Liver (tissue), 9 donors: ENCODE data around the gene PTK6. TPM values are rescaled to one million over a fixed set of nuclear protein-coding genes. Genes with fewer than 3 reads are reported as not detected.

Experiments used
- DNase-seq: peaks from one replicate; pipeline ENCODE4 v3.0.0-alpha.2; 2017; ENCODE audit warnings: low spot score
- H3K27ac ChIP-seq, 2 donors: one replicate each; pipeline ENCODE4 v1.7.0; 2013; ENCODE audit warnings: inconsistent platforms in 2 of 2, low read length in 2 of 2, control low read depth in 1 of 2, low read depth in 1 of 2, mild to moderate bottlenecking in 1 of 2
- H3K27me3 ChIP-seq, 4 donors: one replicate each; pipeline versions ENCODE4 v1.6.1 to v1.7.0; 2013; ENCODE audit warnings: low read length in 3 of 4, inconsistent platforms in 1 of 4, mild to moderate bottlenecking in 1 of 4, moderate library complexity in 1 of 4; ENCODE audit not compliant: control insufficient read depth in 4 of 4, insufficient read depth in 4 of 4
- H3K36me3 ChIP-seq, 4 donors: one replicate each; pipeline versions ENCODE4 v1.6.1 to v1.7.0; 2013; ENCODE audit warnings: low read length in 3 of 4, mild to moderate bottlenecking in 3 of 4, low read depth in 1 of 4, moderate library complexity in 1 of 4; ENCODE audit not compliant: control insufficient read depth in 4 of 4, insufficient read depth in 3 of 4
- H3K4me1 ChIP-seq, 4 donors: one replicate each; pipeline versions ENCODE4 v1.6.1 to v1.7.0; 2013; ENCODE audit warnings: low read length in 3 of 4, mild to moderate bottlenecking in 3 of 4, moderate library complexity in 1 of 4; ENCODE audit not compliant: control insufficient read depth in 4 of 4, insufficient read depth in 4 of 4
- H3K4me3 ChIP-seq, 3 donors: one replicate each; pipeline versions ENCODE4 v1.6.1 to v1.7.0; 2013; ENCODE audit warnings: low read length in 3 of 3, control low read depth in 1 of 3, low read depth in 1 of 3, mild to moderate bottlenecking in 1 of 3
- H3K9ac ChIP-seq, 2 donors: one replicate each; pipeline ENCODE4 v1.7.0; 2013; ENCODE audit warnings: low read length in 2 of 2, mild to moderate bottlenecking in 2 of 2, moderate library complexity in 2 of 2, control low read depth in 1 of 2, low read depth in 1 of 2
- H3K9me3 ChIP-seq, 4 donors: one replicate each; pipeline versions ENCODE4 v1.6.1 to v1.7.0; 2013; ENCODE audit warnings: low read length in 3 of 4; ENCODE audit not compliant: control insufficient read depth in 4 of 4
- EGR1 ChIP-seq, 2 donors: IDR thresholded peaks; 2 replicates each; pipeline ENCODE4 v1.6.1; 2016 to 2018; ENCODE audit warnings: antibody characterized with exemption in 2 of 2, low read depth in 2 of 2
- FOXA1 ChIP-seq: IDR thresholded peaks from 2 replicates; pipeline ENCODE4 v1.6.1; 2016; ENCODE audit warnings: antibody characterized with exemption
- FOXA2 ChIP-seq: IDR thresholded peaks from 2 replicates; pipeline ENCODE4 v1.6.1; 2016; ENCODE audit warnings: antibody characterized with exemption
- GABPA ChIP-seq, 2 donors: IDR thresholded peaks in 1 of 2; conservative IDR thresholded peaks in 1 of 2; 2 replicates each; pipeline ENCODE4 v1.6.1; 2016; ENCODE audit warnings: antibody characterized with exemption in 2 of 2, mild to moderate bottlenecking in 1 of 2, moderate library complexity in 1 of 2
- HNF4A ChIP-seq, 2 donors: conservative IDR thresholded peaks; 2 replicates each; pipeline ENCODE4 v1.6.1; 2016; ENCODE audit warnings: antibody characterized with exemption in 2 of 2, mild to moderate bottlenecking in 2 of 2
- HNF4G ChIP-seq: IDR thresholded peaks from 2 replicates; pipeline ENCODE4 v1.6.1; 2016; ENCODE audit warnings: antibody characterized with exemption
- JUND ChIP-seq, 2 donors: IDR thresholded peaks; 2 replicates each; pipeline ENCODE4 v1.6.1; 2016; ENCODE audit warnings: antibody characterized with exemption in 2 of 2
- NR2F2 ChIP-seq: IDR thresholded peaks from 2 replicates; pipeline ENCODE4 v1.6.1; 2016; ENCODE audit warnings: antibody characterized with exemption
- RXRA ChIP-seq, 2 donors: IDR thresholded peaks; 2 replicates each; pipeline ENCODE4 v1.6.1; 2017 to 2018; ENCODE audit warnings: antibody characterized with exemption in 2 of 2, mild to moderate bottlenecking in 1 of 2
- SP1 ChIP-seq: IDR thresholded peaks from 2 replicates; pipeline ENCODE4 v1.6.1; 2018; ENCODE audit warnings: antibody characterized with exemption, mild to moderate bottlenecking
- TAF1 ChIP-seq: conservative IDR thresholded peaks from 2 replicates; pipeline ENCODE4 v1.6.1; 2016; ENCODE audit warnings: antibody characterized with exemption, mild to moderate bottlenecking
- YY1 ChIP-seq: IDR thresholded peaks from 2 replicates; pipeline ENCODE4 v1.6.1; 2016; ENCODE audit warnings: antibody characterized with exemption, mild to moderate bottlenecking
- WGBS: extraction: QIAGEN DNeasy Blood & Tissue Kit; methylation state at CpG from one replicate; pipeline ENCODE4 v1.1.7; 2013; 5-methylcytosine and 5-hydroxymethylcytosine counted together
- polyA plus RNA-seq, 2 donors: library from polyadenylated mRNA; stranded (reverse) in 1 of 2; unstranded in 1 of 2; fragments of 200-250 nt in 1 of 2; fragments of >200 nt in 1 of 2; fragmentation: Nextera tagmentation in 1 of 2; extraction: Ambion mirVana in 1 of 2; gene quantifications; one replicate each; pipeline versions ENCODE4 v1.2.1 to v1.2.3, GENCODE V29; 2013 to 2015
- total RNA-seq, 2 donors: library from RNA; depleted of rRNA; stranded (reverse); fragments of >200 nt; gene quantifications; one replicate each; pipeline ENCODE4 v1.2.3, GENCODE V29; 2014
- TF ChIP-seq, protein P1 (sequence below): IDR thresholded peaks from 2 replicates; pipeline ENCODE4 v1.6.1; 2016; ENCODE audit warnings: antibody characterized with exemption, mild to moderate bottlenecking
- TF ChIP-seq, protein P2 (sequence below): fragments of 150-350 bp; IDR thresholded peaks from 2 replicates; pipeline ENCODE4 v1.5.1; 2017; ENCODE audit warnings: improper control_type of control experiment, low read depth, low read length; ENCODE audit not compliant: missing input control
- TF ChIP-seq, protein P3 (sequence below): IDR thresholded peaks from 2 replicates; pipeline ENCODE4 v1.6.1; 2016; ENCODE audit warnings: antibody characterized with exemption
- TF ChIP-seq, protein P4 (sequence below): IDR thresholded peaks from 2 replicates; pipeline ENCODE4 v1.6.1; 2016; ENCODE audit warnings: antibody characterized with exemption
- donor health status: healthy.
- donor health status: healthy.
- donor health status: healthy.
- donor health status: healthy.
- donor health status: healthy.

Gene PTK6
- total and polyA plus RNA-seq, 4 donors, result 0.05 to 1.2 (median 0.23) TPM

DNA sequence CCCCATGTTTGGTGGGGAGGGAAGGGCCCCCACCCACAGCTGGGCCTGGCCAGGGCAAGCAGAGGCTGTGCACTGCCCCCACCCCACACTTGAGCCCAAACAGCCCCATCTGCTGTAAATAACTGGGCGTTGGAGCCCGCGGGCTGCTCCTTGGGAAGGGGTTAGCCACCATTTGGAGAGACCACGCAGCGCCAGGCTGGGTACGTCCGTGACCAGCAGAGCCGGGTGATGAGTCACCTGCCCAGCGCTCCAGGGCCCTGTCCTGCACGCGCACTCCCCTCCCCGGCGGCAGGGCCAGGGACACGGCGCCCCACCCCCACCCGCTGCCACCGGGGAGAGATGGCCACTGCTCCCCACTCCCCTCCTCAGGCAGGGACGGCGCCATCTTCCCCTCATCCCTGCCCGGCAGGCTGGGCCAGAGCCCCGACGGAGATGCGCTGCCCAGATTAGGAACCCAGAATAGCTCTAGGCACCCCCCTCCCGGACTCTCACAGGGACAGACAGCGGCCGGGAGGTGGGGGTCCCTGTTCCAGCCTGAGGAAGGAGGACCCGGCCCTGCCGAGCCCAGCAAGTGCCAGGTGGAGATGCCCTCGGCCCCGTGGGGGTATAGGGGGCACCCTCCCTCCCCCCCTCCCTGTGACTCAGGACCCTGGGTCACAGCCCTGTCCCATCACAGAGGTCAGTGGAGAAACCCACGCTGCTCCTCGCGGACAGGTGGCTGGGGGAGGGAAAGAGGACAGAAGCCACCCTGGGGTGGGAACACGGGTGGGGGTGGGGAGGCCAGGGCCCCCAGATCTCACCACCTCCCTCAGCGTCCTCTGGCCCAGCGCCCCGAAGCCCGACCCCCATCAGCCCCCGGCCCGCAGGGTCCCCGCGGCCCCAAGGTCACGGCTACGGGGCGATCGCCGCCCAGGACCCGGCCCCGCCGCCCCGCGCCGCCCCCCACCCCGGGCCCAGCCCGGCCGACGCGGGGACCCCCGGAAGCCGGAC lies 38.9 kb downstream of the PTK6 start (continued):
- TF ChIP-seq, protein P1, sequence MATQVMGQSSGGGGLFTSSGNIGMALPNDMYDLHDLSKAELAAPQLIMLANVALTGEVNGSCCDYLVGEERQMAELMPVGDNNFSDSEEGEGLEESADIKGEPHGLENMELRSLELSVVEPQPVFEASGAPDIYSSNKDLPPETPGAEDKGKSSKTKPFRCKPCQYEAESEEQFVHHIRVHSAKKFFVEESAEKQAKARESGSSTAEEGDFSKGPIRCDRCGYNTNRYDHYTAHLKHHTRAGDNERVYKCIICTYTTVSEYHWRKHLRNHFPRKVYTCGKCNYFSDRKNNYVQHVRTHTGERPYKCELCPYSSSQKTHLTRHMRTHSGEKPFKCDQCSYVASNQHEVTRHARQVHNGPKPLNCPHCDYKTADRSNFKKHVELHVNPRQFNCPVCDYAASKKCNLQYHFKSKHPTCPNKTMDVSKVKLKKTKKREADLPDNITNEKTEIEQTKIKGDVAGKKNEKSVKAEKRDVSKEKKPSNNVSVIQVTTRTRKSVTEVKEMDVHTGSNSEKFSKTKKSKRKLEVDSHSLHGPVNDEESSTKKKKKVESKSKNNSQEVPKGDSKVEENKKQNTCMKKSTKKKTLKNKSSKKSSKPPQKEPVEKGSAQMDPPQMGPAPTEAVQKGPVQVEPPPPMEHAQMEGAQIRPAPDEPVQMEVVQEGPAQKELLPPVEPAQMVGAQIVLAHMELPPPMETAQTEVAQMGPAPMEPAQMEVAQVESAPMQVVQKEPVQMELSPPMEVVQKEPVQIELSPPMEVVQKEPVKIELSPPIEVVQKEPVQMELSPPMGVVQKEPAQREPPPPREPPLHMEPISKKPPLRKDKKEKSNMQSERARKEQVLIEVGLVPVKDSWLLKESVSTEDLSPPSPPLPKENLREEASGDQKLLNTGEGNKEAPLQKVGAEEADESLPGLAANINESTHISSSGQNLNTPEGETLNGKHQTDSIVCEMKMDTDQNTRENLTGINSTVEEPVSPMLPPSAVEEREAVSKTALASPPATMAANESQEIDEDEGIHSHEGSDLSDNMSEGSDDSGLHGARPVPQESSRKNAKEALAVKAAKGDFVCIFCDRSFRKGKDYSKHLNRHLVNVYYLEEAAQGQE, result no peak
- TF ChIP-seq EGR1 (IDR thresholded peaks at IDR 0.05; ENCODE audit: low read depth in 2 of 2), result no peak
- TF ChIP-seq HNF4A (conservative IDR thresholded peaks at IDR 0.05), result no peak
- no peak for TF ChIP-seq FOXA2
- TF ChIP-seq TAF1, result no peak
- TF ChIP-seq SP1, result no peak

DNA sequence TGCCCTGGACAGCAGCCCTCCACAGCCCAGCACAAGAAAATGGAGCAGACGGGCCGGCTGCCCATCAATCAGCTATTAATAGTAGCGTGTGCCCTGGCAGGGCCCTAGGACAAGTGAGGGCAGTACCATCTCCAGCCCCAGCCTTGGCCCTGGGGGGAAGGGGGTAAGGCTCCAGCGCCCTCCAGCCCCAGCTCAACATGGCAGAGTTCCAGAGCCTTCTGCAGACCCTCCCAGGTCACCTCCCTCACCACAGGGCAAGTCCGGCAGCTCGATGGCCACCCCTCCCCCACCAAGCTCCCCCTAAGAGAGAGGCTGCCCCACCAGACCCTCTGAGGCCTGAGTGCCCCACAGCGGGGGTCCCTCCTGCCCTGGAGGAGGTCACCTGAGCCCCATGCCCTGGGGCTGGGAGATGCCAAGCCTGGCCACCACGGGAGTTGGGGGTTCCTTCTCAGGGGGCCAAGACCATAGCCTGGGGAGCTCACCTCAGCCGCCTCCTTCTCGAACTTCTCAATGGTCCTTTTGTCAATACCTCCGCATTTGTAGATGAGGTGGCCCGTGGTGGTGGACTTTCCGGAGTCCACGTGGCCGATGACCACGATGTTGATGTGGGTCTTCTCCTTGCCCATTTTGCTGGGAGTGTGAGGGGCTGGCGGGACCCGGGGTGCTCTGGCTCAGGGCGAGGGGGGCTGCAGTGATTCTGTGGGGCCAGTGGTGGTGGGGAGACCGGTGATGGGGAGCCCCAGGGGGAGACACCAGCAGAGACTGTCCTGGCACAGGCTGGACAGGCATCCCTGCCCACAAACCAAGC lies 39.8 kb downstream of the PTK6 start:
- Histone ChIP-seq H3K9ac (no peak overlapping the region), H3K27me3 (peaks cover 0 to 9% (median under 1%) of the 10 kb centered on the region in 4 donors), H3K27ac (no peak overlapping the region), H3K4me3 (no peak overlapping the region), H3K4me1 (peaks cover 3 to 15% (median 7%) of the 10 kb centered on the region in 4 donors), H3K9me3 (no peaks in the 10 kb centered on the region), H3K36me3 (no peaks in the 10 kb centered on the region)
- DNase-seq, result no peak
- no peak for TF ChIP-seq FOXA2
- WGBS, result 64% methylated on average over 20 of the region's 20 CpGs

DNA sequence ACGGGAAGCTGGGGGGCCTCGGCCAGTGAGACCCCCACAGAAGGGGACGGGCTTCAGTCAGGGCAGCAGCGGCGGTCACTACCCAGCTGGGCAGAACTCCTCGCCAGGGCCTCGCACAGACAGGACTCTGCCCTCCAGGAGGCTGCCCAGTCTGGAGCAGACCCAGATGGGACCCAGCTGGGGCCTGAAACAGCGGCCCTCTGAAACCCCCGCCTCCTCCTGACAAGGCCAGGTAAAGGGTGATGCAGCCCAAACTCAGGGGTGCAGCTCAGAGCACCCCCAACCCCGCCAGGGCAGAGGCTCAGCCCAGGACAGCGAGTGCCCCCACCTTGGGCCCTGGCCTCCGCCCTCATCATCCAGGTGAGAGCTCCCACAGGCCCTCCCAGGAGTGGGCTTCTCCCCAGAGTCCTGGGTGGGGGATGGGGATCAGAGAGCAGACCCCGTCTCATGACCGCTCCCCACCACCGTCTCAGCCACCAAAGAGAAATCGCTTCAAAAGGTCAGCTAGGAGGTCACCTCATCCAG lies 40.5 kb downstream of the PTK6 start:
- Histone ChIP-seq H3K27me3 (peaks cover 0 to 9% (median under 1%) of the 10 kb centered on the region in 4 donors), H3K9ac (no peak overlapping the region), H3K36me3 (no peaks in the 10 kb centered on the region), H3K27ac (no peak overlapping the region), H3K4me3 (peak overlapping the region in 2 of 3 donors; percentile 24 to 41), H3K4me1 (peaks cover 3 to 15% (median 7%) of the 10 kb centered on the region in 4 donors), H3K9me3 (no peaks in the 10 kb centered on the region)
- DNase-seq, result no peak
- 53% methylated on average over 16 of the region's 16 CpGs for WGBS
- TF ChIP-seq, protein P2, sequence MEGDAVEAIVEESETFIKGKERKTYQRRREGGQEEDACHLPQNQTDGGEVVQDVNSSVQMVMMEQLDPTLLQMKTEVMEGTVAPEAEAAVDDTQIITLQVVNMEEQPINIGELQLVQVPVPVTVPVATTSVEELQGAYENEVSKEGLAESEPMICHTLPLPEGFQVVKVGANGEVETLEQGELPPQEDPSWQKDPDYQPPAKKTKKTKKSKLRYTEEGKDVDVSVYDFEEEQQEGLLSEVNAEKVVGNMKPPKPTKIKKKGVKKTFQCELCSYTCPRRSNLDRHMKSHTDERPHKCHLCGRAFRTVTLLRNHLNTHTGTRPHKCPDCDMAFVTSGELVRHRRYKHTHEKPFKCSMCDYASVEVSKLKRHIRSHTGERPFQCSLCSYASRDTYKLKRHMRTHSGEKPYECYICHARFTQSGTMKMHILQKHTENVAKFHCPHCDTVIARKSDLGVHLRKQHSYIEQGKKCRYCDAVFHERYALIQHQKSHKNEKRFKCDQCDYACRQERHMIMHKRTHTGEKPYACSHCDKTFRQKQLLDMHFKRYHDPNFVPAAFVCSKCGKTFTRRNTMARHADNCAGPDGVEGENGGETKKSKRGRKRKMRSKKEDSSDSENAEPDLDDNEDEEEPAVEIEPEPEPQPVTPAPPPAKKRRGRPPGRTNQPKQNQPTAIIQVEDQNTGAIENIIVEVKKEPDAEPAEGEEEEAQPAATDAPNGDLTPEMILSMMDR, result no peak
- no peak for TF ChIP-seq FOXA1
- no peak for TF ChIP-seq NR2F2
- TF ChIP-seq, protein P3, sequence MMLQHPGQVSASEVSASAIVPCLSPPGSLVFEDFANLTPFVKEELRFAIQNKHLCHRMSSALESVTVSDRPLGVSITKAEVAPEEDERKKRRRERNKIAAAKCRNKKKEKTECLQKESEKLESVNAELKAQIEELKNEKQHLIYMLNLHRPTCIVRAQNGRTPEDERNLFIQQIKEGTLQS, result no peak
- TF ChIP-seq RXRA (IDR thresholded peaks at IDR 0.05), result no peak
- no peak for TF ChIP-seq EGR1 (IDR thresholded peaks at IDR 0.05; ENCODE audit: low read depth in 2 of 2)
- TF ChIP-seq TAF1, result no peak
- no peak for TF ChIP-seq GABPA (IDR thresholded peaks at IDR 0.05 in 1 of 2, conservative IDR thresholded peaks at IDR 0.05 in 1 of 2)
- no peak for TF ChIP-seq YY1
- no peak for TF ChIP-seq JUND (IDR thresholded peaks at IDR 0.05)
- TF ChIP-seq, protein P4, sequence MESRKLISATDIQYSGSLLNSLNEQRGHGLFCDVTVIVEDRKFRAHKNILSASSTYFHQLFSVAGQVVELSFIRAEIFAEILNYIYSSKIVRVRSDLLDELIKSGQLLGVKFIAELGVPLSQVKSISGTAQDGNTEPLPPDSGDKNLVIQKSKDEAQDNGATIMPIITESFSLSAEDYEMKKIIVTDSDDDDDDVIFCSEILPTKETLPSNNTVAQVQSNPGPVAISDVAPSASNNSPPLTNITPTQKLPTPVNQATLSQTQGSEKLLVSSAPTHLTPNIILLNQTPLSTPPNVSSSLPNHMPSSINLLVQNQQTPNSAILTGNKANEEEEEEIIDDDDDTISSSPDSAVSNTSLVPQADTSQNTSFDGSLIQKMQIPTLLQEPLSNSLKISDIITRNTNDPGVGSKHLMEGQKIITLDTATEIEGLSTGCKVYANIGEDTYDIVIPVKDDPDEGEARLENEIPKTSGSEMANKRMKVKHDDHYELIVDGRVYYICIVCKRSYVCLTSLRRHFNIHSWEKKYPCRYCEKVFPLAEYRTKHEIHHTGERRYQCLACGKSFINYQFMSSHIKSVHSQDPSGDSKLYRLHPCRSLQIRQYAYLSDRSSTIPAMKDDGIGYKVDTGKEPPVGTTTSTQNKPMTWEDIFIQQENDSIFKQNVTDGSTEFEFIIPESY, result no peak
- TF ChIP-seq HNF4G, result no peak
- TF ChIP-seq SP1, result no peak
